ENCODE measurements around the gene ACTL7B.
A peak's percentile ranks its signal among the peaks of the same experiment; 100 is the strongest.
"Not testable (repeated sequence)": the region's sequence is repeated elsewhere in the genome, so short reads cannot be mapped to it uniquely, and the experiment has no call there.

Gene ACTL7B

DNA sequence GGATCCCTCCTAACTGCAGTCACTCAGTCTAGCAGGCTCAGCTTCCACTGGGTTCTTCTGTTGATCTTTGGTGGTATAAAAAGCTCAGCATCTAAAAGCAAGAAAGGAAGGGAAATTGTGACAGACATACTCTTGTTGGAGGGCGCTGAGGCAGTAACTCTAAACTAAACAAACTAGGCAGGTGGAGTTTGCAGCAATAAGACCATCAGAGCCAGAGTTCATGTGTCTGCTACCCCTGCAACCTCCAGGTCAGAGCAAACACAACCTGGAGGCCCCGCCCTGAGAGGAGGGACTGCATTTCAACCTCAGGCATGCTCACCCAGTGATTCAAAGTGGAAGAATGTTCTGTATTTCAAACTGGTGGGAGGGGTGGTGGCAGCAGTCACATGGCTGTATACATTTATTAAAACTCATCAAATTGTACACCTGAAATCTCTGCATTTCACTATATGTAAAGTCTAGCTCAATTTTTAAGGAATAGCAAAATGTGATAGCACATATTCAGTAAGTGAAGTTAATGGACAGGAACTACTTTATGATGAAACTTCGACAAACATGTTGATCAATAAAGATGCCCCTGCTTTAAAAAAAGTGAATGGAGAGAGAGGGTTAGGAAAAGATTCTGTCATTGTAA is 13.4 kb upstream of the ACTL7B start:
- DNase-seq (ENCODE audit: low spot score): peak; percentile 84

GRCh38 chr9:108867829-108868228 is 12.0 kb upstream of the ACTL7B start:
- no peak for DNase-seq (ENCODE audit: low spot score)

DNA sequence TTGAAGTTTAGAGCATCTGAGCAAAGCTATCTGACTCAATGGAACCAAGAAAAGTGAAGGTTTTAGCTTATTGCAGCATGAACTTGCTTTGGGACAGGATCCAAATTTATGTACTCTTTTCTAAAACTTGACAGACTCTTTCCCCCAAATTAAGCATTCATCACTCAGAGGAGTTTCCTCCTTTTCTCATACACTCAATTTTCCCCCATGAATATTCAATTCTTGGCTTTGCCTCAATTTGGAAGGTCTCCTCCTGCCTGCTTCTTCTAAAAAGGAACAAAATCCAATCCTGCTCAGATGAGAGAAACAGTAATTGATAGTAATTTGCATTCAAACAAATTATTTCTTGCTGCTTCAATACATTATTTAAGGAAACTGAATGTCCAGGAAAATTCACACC is 11.3 kb upstream of the ACTL7B start:
- DNase-seq (ENCODE audit: low spot score): no peak

- DNase-seq (ENCODE audit: low spot score): no peak
Observed at GRCh38 chr9:108866001-108866420, 10.2 kb upstream of the ACTL7B start.

DNA sequence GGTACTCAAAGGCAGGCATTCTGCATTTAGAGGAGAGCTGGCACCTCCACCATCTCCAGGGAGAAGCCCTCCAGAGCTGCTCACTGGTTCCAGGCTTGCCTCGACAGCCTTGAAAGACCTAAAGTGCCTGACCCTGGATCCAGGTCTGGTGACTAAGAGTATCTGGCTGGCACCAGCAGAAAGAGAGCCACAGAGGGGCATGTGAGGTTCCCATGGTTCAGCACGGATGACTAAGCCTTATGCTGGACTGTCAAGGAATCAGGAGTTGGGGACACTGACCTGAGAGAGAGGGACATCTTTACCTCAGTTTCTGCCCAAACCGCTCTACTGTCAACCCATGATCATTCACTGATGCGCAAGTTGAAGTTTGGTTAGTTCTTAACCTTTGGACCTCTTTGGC is 9.3 kb upstream of the ACTL7B start:
- no peak for DNase-seq (ENCODE audit: low spot score)

GRCh38 chr9:108864446-108864845 is 8.7 kb upstream of the ACTL7B start:
- no peak for DNase-seq (ENCODE audit: low spot score)

- no peak for DNase-seq (ENCODE audit: low spot score)
Observed at GRCh38 chr9:108863891-108864290, 8.1 kb upstream of the ACTL7B start.

GRCh38 chr9:108861997-108862396 is 6.2 kb upstream of the ACTL7B start, which contains the start of gene ACTL7A:
TSS of gene ACTL7A (plus strand) at chr9:108862266. CDS start at chr9:108862323, 57 bp downstream.
- DNase-seq (ENCODE audit: low spot score): no peak

- DNase-seq (ENCODE audit: low spot score): no peak
Observed at GRCh38 chr9:108861464-108861863, 5.7 kb upstream of the ACTL7B start.

DNA sequence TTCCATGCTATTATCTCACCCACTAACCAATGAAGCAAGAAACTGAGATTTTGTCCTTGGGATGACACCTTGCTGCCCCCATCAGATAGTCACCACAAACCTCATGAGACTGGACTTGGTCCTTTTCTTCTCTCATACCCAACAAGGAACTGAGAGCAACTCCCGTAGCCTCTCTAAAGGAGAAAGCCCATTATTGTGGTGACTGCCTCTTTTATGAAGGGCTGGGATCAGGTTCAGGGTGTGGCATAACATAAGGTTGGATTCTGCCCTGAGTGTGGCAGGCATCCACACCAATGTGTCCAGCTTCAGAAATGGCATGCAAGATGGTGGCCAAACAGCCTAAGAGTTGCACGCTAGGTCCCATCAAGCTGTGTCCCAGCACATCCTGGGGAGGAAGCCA is 5.0 kb upstream of the ACTL7B start:
- no peak for DNase-seq (ENCODE audit: low spot score)

GRCh38 chr9:108860354-108860753 is 4.6 kb upstream of the ACTL7B start:
- no peak for DNase-seq (ENCODE audit: low spot score)

DNA sequence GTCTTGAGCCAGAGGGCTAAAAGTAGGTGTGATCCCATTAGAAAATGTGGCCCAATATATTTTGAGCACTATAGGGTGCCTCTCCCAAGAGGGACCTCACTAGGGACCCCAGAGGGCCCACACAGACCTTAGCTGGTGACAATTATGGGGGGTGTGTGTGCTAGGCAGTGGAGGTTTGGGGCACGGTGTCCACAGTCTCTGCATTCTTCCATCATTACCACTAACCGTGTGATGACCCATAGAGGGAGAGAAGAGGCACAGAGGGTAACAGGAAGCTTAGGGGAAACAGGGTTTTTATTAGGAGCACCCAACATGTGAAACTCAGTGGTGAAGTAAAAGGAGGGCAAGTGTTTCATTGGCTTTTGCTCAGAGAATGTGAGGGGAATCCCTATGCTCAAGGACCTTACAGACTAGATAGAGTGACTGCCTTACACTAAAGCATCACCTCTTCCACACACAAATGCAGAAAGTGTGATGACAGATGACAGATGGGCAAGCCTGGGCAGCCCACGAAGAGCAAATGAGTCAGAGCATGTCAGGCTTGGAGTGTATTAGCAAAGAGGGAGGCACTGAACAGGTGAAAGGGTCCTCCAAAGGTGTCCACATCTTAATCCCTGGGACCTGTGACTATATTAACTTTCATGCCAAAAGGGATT is 3.8 kb upstream of the ACTL7B start:
- DNase-seq (ENCODE audit: low spot score): no peak

DNA sequence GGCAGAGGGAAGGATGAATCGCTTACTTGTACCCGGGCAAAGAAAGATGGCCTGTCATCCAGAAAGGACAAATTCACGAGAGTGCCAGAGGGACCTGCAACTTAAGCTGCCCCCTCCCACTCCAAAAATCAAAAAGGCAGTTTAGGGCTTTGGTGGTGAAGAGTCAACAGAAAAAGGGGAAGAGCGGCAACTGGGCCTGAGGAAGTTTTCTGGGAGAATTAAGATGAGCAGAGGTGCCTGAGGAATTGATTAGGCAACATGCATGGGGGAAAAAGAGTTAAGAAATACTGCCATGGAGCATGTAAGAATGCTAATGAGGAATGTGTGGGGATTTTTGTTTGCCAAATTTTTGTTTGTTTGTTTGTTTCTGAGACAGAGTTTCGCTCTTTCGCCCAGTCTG is 1.8 kb upstream of the ACTL7B start:
- DNase-seq (ENCODE audit: low spot score): no peak

DNA sequence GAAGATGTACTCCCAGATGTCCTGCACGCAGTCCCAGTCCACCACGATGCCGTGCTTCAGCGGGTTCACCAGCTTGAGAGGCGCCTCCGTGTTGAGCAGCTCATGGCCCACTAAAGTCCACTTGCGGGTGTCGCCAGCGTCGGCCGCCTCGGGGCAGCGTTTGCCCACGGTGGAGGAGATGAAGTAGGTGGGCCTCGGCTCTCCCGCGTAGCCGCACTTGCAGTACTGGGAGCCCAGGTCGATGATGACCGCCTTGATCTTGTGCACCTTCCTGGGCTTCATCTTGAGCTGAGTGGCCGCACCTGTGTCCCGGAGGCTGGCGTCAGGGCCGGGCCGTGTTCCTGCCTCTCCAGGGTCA is 278 bp downstream of the ACTL7B start:
- no peak for DNase-seq (ENCODE audit: low spot score)

DNA sequence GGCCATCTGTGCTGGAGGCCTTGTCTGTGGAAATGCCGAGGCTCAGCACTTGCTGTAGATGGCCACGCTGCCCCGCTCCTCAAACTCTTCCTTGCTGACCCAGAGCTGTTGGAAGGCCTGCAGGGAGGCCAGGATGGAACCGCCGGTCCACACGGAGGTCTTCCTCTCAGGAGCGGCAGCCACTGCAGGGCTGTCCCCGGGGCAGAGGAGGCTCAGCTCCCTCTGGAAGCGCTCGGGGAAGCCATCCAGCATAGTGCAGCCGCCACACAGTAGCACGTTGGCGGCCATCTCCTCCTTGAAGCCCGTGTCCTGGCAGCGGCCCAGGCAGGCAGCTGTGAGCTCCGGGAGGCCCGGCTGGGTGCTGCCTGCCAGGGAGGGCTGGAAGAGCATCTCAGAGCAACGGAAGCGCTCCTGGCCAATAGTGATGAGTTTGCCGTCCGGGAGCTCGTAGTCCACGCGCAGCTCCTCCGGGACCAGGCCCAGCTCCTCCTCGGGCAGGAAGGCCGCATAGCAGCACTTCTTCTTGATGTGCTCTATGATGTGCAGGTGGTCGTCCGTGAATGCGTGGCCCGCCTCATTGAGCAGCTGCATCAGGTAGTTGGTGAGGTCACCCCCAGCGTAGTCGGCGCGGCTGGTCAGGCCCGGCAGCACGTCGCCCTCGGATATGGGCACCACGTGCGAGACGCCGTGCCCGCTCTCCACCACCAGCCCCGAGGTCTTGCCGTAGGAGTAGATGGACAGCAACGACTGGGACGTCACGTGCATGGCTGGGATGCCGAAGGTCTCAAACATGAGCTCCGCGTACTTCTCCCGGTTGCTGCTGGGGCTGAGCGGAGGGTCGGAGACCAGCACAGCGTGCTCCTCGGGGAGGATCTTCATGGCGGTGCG is 901 bp downstream of the ACTL7B start:
- DNase-seq (ENCODE audit: low spot score): no peak

DNA sequence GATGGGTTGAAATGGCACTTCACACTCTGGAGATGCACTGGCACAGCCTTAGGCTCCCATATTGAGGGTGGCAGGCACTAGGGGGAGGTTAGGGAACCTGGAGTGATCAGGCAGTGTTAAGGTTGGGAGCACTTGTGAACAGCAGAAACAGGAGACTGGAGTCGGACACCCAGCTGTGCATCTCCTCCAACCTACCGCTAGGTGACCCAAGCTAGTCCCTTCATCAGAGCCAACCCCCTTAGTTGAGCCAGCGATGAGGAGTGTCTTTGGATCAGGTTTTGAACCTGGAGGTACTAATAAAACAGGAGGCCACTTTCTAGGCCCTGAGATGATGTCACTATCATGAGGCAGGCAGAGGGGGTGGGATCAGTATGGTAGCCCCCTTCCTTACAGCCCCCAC is 1.7 kb downstream of the ACTL7B start:
- DNase-seq (ENCODE audit: low spot score): no peak

DNA sequence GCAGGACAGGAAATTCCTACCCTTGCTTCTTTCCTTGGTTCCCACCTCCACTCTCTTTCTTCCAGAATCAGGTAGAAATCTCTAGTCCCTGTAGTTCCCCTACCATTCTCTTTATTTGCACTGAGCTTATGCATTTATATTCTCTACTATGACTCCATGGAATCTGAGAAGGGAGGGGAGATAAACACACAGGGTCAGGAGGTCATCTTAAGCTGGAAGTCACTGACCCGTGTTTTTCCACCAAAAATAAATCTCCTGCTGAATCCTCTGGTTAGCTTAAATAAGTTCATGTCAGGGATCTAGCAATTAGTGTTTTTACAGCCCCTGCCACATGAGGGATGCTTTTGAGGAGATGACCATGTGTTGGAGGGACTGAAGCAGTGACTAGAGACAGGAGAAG is 3.7 kb downstream of the ACTL7B start:
- DNase-seq (ENCODE audit: low spot score): peak; percentile 64

GRCh38 chr9:108851138-108851537 is 4.6 kb downstream of the ACTL7B start:
- DNase-seq (ENCODE audit: low spot score): no peak

DNA sequence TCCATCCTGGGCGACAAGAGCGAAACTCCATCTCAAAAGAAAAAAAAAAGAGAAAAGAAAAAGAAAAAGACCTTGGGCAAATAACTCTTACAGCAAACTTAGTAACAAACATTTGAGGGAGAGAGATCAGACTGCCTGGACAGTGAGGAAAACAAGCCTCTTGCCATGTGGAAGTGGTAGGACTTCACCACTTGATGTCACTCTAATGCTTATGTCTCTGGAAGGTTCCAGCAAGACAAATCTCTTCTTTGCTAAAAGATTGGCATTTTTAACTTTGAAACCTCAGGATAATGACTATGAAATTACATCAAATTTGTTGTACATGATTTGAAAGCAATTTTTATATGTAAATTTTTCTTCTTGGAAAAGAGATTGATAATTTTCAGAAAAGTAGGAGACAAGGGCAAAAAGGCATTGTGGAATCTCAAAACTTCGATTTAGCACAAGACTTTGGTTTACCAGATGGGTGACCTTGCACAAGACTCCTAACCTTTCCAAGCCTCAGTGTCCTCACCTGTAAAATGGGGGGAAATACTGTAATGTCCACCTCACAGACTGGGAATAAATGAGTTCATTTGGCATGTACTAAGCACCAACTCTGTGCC is 5.4 kb downstream of the ACTL7B start:
- DNase-seq (ENCODE audit: low spot score): peak; percentile 51

- DNase-seq (ENCODE audit: low spot score): not testable (repeated sequence)
Observed at GRCh38 chr9:108848296-108848695, 7.5 kb downstream of the ACTL7B start.

GRCh38 chr9:108845947-108846346 is 9.8 kb downstream of the ACTL7B start:
- no peak for DNase-seq (ENCODE audit: low spot score)

DNA sequence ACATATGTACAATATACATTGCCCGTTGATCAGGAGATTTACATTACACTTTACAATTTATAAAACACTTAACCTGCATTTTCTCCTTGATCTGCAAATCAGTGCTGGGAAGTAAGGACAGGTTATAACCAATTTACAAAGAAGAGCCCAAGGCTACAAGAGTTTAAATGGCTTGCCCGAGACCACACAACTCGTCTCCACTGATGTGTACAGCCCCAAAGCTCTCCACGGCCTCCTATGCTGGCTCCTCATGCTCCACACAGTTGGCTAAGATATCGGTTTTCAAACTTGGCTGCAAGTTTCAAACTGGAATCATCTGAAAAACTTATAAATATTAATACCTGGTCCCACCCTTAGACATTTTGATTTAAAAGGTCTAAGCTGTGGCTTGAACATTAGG is 10.3 kb downstream of the ACTL7B start:
- DNase-seq (ENCODE audit: low spot score): no peak

DNA sequence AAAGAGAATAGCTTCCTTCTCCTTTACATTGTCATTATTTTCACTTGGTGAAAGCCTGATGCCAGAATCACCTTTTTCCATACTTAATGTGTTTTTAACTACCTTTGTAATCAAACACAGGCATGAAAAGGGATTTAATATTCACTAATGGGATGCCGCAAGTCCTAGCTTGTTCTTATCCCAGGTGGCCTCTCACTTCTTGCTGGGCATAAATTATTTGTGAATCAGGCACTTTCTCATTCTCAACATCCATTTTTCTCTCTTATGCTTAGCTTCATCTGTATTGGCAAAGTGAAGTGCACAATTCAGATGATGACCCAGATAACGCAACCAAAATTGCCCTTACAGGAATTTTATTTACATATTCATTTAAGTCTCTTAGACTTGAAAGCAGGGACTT is 10.9 kb downstream of the ACTL7B start:
- DNase-seq (ENCODE audit: low spot score): no peak

Data from HuH-7.5 (cell line).